ENCODE measurements around the gene MRPS22.

DNA sequence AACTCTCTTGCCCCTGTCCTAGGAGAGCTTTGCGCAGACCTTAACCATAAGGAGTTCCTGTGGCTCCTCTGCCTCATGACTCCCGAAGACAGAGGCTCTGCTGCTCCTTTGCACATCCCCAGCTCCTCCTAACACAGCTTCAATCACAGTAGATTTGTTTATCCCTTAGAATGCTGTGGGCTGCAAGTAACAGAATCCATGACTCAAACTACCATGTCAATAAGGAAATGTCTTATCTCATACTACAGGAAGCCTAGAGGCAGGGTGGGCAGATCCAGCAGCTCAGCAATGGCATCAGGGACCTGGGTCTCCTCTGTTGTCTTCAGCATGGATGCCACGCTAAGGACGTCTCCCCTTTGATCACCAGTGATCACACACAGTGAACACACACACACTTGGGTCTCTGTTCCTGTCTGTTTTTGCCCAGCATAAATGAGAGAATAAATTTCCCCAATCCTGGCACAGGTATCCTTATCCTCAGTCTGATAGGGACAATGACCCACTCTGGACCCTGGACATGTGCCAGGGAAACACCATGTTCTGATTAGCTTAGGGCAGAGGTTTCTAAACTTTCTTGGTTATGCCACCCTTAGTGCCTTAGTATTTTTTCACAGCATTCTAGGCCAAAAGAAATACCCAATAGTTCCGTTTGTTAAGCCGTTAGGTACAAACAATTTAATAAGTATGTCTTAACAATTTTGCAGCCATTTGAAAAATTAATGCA, 46.1 kb upstream of the MRPS22 start:
- TF ChIP-seq, protein P1, sequence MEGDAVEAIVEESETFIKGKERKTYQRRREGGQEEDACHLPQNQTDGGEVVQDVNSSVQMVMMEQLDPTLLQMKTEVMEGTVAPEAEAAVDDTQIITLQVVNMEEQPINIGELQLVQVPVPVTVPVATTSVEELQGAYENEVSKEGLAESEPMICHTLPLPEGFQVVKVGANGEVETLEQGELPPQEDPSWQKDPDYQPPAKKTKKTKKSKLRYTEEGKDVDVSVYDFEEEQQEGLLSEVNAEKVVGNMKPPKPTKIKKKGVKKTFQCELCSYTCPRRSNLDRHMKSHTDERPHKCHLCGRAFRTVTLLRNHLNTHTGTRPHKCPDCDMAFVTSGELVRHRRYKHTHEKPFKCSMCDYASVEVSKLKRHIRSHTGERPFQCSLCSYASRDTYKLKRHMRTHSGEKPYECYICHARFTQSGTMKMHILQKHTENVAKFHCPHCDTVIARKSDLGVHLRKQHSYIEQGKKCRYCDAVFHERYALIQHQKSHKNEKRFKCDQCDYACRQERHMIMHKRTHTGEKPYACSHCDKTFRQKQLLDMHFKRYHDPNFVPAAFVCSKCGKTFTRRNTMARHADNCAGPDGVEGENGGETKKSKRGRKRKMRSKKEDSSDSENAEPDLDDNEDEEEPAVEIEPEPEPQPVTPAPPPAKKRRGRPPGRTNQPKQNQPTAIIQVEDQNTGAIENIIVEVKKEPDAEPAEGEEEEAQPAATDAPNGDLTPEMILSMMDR (IDR thresholded peaks at IDR 0.05), result no peak
- TF ChIP-seq POLR2A (IDR thresholded peaks at IDR 0.05), result no peak
